GM15510 (cell line): Measurements from ENCODE around the gene ATP1A1.

Source experiments
- POLR2A ChIP-seq: IDR thresholded peaks from 3 replicates; pipeline ENCODE4 v1.6.1; 2011; ENCODE audit warnings: borderline replicate concordance; ENCODE audit not compliant: insufficient read length; ENCODE audit errors: extremely low read depth

ATP1A1 gene

DNA sequence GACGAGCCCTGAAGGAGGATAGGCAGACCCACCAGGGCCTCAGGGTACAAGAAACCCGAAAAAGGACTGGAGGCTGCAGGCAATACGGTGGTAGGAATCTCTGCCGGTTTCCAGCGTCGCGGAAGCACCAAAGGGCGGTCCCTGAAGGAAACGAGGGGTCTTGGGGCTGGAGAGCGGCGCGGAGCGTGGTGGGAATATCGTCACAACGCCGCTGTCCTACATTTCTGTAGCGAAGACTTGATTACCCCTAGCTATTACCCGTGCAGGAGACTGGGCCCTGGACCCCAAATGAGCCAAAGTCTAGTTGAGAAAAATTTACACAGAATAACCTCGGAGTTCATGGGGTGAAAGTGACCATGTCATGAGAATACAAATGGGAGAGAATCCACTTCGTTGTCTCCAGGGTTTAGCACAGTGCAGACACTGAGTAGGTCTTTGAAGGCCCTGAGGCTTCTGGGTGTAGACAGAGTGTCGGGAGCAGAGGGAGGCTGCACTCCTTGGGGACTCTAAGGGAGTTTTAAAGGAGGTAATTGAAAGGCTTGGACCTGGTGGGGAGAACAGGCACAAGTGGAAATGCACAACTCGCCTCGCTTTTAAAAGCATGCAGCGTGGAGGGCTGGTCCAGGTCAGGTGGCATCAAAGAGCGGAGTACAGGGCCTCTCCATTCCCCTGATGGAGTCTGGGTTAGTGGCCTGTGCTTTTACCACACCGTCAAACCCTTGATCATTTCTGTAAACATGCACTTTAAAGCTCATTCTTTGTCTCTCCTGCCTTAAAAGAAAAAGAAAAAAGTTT is 1.5 kb downstream of the ATP1A1 start:
- no peak for TF ChIP-seq POLR2A

DNA sequence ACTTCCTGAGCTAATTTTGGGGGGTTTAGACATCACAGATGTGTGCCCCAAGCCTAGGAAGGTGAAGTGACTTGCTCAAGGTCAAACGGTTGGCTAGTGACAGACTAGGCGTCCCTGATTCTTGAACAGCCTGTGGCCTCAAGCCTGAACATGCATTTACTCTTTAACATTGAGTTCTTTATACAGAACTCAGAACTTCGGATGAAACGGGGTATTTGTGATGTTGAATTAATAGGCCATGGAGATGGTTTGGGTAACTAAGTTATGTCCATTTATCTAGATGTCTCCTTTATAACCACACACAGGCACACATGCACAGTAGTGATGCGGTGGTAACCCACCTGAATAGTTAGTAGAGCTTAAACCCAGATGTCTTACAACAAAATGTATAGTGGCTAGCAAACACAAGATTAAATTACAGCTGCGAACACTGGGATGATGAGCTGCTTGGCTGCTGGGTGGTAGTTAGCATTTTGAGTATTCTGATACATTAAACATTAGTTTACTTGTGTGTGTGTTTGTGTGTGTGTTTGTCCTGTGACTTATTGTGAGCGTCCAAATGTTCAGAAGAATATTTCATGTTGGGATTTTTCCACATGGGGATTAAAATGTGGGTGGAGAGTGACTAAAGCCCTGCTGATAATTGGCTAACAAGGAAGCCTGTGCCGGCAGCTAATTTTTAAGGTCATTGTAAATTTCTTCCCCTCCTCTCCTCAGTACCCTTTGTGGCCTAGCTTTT is 2.3 kb downstream of the ATP1A1 start:
- no peak for TF ChIP-seq POLR2A

DNA sequence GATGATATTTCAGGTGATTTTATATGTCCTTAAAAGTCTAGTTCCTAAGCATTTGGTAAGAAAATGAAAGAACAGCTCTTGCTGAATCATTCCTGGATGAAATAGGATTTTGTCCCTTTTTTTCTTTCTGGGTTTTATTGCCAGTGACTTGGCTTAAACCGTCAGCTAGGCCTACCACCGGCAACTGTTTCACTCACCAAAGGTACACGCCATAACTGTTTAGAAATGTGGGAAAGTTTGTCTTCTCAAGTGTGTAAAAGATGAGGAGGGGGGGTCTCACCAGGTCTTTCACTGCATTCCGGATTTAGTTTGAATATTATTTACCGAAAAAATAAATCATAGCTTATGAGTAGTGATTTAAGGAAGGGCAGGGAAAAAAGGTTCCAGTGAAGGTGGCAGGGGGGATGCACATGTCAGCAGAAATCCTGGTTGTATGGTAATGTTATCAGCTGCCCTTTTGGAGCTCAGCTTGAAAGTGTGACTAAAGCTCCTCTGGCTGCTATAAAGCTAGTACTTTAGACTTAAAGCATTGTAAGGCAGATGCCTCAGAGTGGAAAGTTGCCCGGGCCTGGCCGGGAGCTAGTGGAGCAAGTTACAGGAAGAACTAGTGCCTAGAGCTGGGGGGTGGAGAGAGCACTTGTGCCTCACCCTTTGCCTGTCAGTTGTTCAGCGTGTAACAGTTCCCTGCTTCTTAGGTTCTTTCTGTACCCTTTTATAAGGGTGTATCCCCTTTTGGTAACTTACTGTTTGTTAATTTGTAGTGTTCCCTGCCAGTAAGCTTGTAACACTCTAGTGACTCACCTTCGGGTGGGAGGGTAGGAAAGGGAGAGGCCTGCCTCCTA is 3.1 kb downstream of the ATP1A1 start:
- peak; percentile 30 for TF ChIP-seq POLR2A

DNA sequence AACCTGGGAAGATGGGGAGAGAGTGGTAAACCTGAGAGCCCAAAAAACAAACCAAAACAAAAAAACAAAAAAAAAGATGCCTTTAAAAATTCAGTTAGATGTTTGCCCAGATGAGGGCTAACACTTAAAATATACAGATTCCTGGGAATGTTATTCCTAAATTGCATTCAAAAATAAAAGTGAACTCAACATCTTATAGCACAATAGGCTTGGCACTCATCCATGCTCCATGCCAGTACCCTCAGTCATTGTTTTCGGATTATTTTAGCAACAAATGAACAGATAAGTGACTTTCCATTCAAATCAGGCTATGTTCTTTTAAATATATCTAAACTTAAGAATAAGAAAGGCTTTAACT is 3.7 kb downstream of the ATP1A1 start:
- no peak for TF ChIP-seq POLR2A

- no peak for TF ChIP-seq POLR2A
Observed at GRCh38 chr1:116377541-116378529, 4.8 kb downstream of the ATP1A1 start.

- TF ChIP-seq POLR2A: no peak
Observed at GRCh38 chr1:116379057-116379630, 6.1 kb downstream of the ATP1A1 start.

DNA sequence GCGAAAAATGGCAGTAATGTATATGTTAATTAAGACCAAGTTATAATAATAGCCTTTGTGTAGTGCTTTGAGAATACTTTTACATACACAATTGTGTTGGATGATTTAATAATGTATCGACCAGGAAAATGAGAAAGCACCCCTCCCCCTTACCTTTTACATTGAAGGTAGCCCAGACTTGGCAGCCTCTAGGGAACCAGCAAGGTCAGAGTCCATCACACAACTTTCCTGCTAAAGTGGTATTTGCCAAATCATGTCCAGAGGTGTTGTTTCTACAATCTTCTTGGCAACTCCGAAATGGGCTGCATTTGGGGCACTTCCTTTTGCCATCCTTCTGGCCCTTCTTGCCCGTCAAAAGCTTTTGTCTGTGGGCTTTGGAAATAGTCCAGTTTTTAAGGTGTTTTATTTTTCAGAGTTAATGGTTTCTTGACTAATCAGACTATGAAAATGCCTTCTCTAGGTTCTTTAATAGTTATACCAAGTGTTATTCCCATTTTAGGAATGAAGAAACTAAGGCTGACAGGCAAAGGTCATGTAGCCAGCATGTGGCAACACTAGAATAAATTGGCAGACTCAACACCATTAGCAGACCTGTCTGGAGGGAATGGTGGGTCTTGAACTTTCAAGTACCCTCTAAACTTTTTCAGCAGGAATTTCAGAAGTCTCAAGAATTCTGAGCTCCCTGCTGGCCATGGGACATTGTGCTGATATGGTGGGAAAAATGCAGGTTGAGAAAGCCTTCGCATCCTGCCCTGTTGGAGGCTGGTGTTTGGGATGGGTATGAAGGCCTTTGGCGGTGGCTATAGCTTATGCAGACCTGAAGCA is 6.8 kb downstream of the ATP1A1 start:
- TF ChIP-seq POLR2A: no peak

- TF ChIP-seq POLR2A: no peak
Observed at GRCh38 chr1:116380499-116381242, 7.6 kb downstream of the ATP1A1 start.

DNA sequence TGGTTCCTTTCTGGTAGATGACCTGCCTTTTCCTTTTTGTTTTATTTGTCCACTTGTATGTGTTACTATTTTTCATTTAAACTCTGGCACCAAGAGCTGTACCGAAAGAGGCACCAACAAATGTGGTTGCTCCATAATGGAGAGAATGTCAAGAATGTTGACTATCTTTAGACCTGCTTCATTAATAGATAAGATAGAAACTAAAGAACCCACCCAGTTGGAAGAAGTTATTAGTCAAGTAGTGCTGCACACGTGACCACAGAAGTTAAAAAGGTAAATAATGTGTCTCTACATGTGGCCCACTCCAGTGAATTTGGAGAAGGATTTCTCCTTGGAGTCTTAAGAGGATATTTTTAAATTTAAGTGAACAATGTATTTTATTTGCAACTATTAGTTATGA is 9.3 kb downstream of the ATP1A1 start:
- TF ChIP-seq POLR2A: no peak

DNA sequence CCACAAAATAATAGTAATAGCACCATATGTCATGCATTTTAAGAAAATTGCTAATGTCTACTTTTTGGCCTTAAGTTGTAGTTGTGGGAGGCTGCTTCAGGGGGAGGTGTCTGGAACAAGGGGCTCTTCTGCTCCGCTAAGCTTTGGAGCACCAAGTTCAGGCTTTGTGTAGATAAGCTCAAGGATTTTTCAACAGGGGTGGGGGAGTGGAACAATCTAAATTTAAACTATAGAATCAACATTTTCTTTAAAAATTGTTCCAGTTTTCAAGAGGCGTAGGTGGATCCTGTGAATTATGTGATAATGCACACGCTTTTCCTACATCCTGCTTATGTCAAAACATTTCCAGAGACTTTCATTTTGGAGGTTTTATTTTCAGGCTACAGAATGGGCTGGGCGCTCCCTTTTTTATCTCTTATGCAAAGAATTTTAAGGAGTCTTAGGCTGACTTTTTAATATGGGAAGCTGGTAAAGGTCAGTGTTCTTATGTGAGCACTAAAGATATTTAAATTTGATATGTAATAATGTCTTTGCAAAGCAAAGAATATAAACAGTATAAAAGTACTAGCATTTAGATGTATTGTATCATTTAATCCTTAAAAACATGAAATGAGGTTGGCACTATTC is 9.9 kb downstream of the ATP1A1 start:
- TF ChIP-seq POLR2A: no peak

DNA sequence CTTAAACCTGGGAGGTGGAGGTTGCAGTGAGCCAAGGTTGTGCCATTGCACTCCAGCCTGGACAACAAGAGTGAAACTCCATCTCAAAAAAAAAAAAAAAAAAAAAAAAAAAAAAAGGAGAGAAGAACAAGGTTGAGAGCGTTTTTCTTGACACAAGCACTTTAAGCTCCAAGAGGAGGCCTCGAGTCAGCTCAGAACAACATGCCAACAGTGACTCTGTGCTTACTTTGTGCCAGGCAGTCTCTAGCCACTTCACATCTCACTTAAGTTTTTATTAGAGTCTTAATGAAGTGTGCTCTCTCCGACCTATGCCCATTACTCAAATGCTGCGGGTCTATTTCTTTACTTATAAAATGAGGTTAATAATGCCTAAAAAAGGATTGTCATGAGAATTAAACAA is 13.0 kb downstream of the ATP1A1 start:
- no peak for TF ChIP-seq POLR2A

- no peak for TF ChIP-seq POLR2A
Observed at GRCh38 chr1:116387551-116387950, 14.5 kb downstream of the ATP1A1 start.
